COLO829 (cell line): Measurements from ENCODE around the gene FSTL5.
A peak's percentile ranks its signal among the peaks of the same experiment; 100 is the strongest.

Experiments used
- DNase-seq: peaks from one replicate; pipeline ENCODE4 v3.0.0; 2012; ENCODE audit warnings: low spot score

Gene FSTL5

GRCh38 chr4:161704040-161704439 lies 459.8 kb downstream of the FSTL5 start:
- DNase-seq, result no peak

- DNase-seq, result no peak
These were observed 461.5 kb downstream of the FSTL5 start for GRCh38 chr4:161702287-161702686.

- no peak for DNase-seq
These were observed 466.9 kb downstream of the FSTL5 start for GRCh38 chr4:161696944-161697343.

GRCh38 chr4:161680146-161680545 lies 483.7 kb downstream of the FSTL5 start:
- DNase-seq, result no peak

- DNase-seq, result no peak
These were observed 499.1 kb downstream of the FSTL5 start for GRCh38 chr4:161664740-161665139.

- no peak for DNase-seq
These were observed 500.0 kb downstream of the FSTL5 start for GRCh38 chr4:161663844-161664243.

- DNase-seq, result no peak
These were observed 505.1 kb downstream of the FSTL5 start for GRCh38 chr4:161658676-161659075.

- DNase-seq, result no peak
These were observed 506.2 kb downstream of the FSTL5 start for GRCh38 chr4:161657616-161658015.

- no peak for DNase-seq
These were observed 507.2 kb downstream of the FSTL5 start for GRCh38 chr4:161656594-161656993.

- DNase-seq, result no peak
These were observed 508.7 kb downstream of the FSTL5 start for GRCh38 chr4:161655148-161655547.

- no peak for DNase-seq
These were observed 510.1 kb downstream of the FSTL5 start for GRCh38 chr4:161653697-161654096.

GRCh38 chr4:161651586-161651985 lies 512.2 kb downstream of the FSTL5 start:
- no peak for DNase-seq

GRCh38 chr4:161650812-161651211 lies 513.0 kb downstream of the FSTL5 start:
- DNase-seq, result no peak

- DNase-seq, result no peak
These were observed 516.0 kb downstream of the FSTL5 start for GRCh38 chr4:161647757-161648156.

- DNase-seq, result peak; percentile 26
These were observed 521.1 kb downstream of the FSTL5 start for GRCh38 chr4:161642708-161643107.

GRCh38 chr4:161629694-161630441 lies 533.9 kb downstream of the FSTL5 start:
- DNase-seq, result no peak

- DNase-seq, result no peak
These were observed 559.1 kb downstream of the FSTL5 start for GRCh38 chr4:161604516-161605300.

GRCh38 chr4:161601011-161601410 lies 562.8 kb downstream of the FSTL5 start:
- no peak for DNase-seq

GRCh38 chr4:161595230-161595771 lies 568.5 kb downstream of the FSTL5 start:
- DNase-seq, result no peak

GRCh38 chr4:161585011-161585410 lies 578.8 kb downstream of the FSTL5 start:
- DNase-seq, result no peak

- no peak for DNase-seq
These were observed 580.3 kb downstream of the FSTL5 start for GRCh38 chr4:161583549-161583948.

- DNase-seq, result no peak
These were observed 582.3 kb downstream of the FSTL5 start for GRCh38 chr4:161581262-161582230.
